Psoas muscle (tissue), 8 donors: ENCODE data around the gene PRPF38B. TPM values are rescaled to one million over a fixed set of nuclear protein-coding genes. Genes with fewer than 3 reads are reported as not detected.

ENCODE experiments used
- ATAC-seq, 4 donors: fragments of 200-7000 bp; cut with Tn5 transposase; one replicate each; pipeline ENCODE4 v1.9.1; 2020; ENCODE audit warnings: moderate library complexity in 3 of 4, mild to moderate bottlenecking in 2 of 4
- DNase-seq, 2 donors: peaks; one replicate each; pipeline ENCODE4 v3.0.0-alpha.2; 2020
- H3K27ac ChIP-seq: fragments of 200-600 bp; one replicate; pipeline ENCODE4 v1.8.0; 2022
- H3K27me3 ChIP-seq, 3 donors: fragments of 200-600 bp in 1 of 3; one replicate each; pipeline versions ENCODE4 v1.6.1 to v1.8.0; 2013 to 2022; ENCODE audit warnings: low read length in 2 of 3, mild to moderate bottlenecking in 2 of 3, moderate library complexity in 1 of 3; ENCODE audit not compliant: insufficient read depth in 3 of 3
- H3K36me3 ChIP-seq, 2 donors: fragments of 200-600 bp in 1 of 2; one replicate each; pipeline versions ENCODE4 v1.6.1 to v1.8.0; 2013 to 2022; ENCODE audit warnings: low read depth in 1 of 2, mild to moderate bottlenecking in 1 of 2, moderate library complexity in 1 of 2; ENCODE audit not compliant: insufficient read depth in 1 of 2
- H3K4me1 ChIP-seq: fragments of 200-600 bp; one replicate; pipeline ENCODE4 v1.8.0; 2022
- H3K4me3 ChIP-seq: fragments of 200-600 bp; one replicate; pipeline ENCODE4 v1.8.0; 2022; ENCODE audit warnings: mild to moderate bottlenecking
- H3K9me3 ChIP-seq: fragments of 200-600 bp; one replicate; pipeline ENCODE4 v1.8.0; 2022
- WGBS, 3 donors: extraction: QIAGEN DNeasy Blood & Tissue Kit; methylation state at CpG; one replicate each; pipeline versions ENCODE4 v1.1.6 to v1.1.7; 2013; 5-methylcytosine and 5-hydroxymethylcytosine counted together
- intact Hi-C, 2 donors: fragments of 100-400 bp; cut with DNase I; formaldehyde crosslinking; loops; one replicate each; pipeline versions ENCODE4 v1.11.0 to v1.14.2; 2022
- polyA plus RNA-seq, 3 donors: library from polyadenylated mRNA; stranded (reverse); fragments of 200-250 nt; gene quantifications; one replicate each; pipeline ENCODE4 v1.2.3, GENCODE V29; 2013
- total RNA-seq, 4 donors: library from RNA; stranded (reverse); fragmentation: NEBNext Ultra II Directional in 2 of 4; extraction: Animal tissue kit (Norgen Biotek cat#: 25700) in 2 of 4; gene quantifications; one replicate each; pipeline versions ENCODE4 v1.2.1 to v1.2.4, GENCODE V29; 2021 to 2023
- TF ChIP-seq, protein P1 (sequence below): fragments of 200-600 bp; IDR thresholded peaks from one replicate; pipeline ENCODE4 v1.8.0; 2022; ENCODE audit warnings: antibody characterized with exemption
- donor health status: healthy with polysubstance abuse.
- donor health status: DM: no; HTN: no; CAD: no; lungs with moderate emphysema.
- donor health status: Bipolar disorder and iron deficiency.
- donor health status: healthy.
- donor health status: DM: yes; HTN: yes; CAD: no.
- donor health status: DM: no; HTN: no; CAD: no.
- donor health status: DM: no; HTN: no; CAD: no.
- donor health status: DM: yes; HTN: yes; CAD: no.

Gene PRPF38B
- total and polyA plus RNA-seq, 7 donors, result 13.3 to 28.9 (median 18.8) TPM

DNA sequence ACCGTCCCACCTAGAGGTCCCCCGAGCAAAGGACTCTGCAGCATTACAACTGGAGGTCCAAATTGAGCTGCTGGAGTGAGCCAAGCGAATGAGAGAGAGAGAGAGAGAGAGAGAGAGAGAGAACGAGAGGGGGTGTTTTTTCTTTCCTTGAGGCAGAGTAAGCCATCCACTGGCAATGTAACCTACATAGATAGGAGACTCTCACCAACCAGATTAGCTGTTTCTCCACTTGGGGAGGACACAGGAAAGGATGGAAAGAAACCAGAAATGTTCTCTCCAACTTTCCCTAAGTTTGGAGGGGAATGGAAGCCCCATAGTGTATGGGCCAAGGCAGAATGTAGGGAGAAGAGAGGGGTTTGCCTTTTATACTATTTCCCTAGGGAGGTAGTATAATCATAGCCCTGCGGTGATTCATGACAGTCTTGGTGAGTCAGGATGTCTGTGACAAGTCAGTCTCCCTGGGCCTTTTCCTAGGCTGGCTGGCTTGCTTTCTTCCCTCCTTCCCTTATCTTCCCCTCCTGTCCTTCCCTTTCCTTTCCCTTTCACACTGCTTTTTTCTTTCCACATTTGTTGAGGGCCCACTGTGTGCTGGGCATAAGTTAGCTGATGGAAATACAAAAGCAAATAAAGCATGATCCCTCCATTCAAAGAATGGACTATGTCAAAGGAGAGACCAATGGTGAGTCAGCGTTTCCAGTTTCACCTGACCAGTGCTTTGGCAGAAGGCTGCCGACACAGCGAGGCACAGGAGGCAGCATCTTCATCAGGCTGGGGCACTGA, 27.7 kb downstream of the PRPF38B start:
- H3K4me3 ChIP-seq, result no peak overlapping the region
- H3K27ac ChIP-seq, result no peak overlapping the region

DNA sequence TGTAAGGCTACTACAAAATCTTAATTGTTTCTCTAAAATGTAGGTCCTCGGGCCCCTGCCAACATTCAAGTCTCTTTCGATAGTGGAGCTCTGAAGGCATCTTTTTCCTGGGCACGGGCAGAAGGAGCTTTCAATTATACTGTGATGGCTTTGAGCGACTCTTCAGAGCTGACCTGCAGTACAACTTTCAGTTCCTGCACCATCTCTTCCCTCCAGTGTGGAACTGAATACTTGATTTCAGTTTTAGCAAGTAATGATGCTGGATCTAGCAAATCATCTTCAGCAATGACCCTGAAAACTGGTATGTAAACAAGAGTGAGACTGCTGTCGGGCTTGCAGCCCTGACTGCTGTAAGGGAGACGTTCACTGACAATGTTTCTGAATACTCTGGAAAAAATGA, 30.2 kb downstream of the PRPF38B start:
- no peaks in the 10 kb centered on the region for H3K27me3 ChIP-seq
- no peak for ATAC-seq
- H3K9me3 ChIP-seq, result no peaks in the 10 kb centered on the region
- DNase-seq, result no peak
- no peaks in the 10 kb centered on the region for H3K4me1 ChIP-seq
- WGBS, 3 donors, result 76 to 81% (median 77%) methylated on average over 6 of the region's 6 CpGs
- H3K27ac ChIP-seq, result no peak overlapping the region
- H3K36me3 ChIP-seq, result no peaks in the 10 kb centered on the region
- TF ChIP-seq, protein P1, sequence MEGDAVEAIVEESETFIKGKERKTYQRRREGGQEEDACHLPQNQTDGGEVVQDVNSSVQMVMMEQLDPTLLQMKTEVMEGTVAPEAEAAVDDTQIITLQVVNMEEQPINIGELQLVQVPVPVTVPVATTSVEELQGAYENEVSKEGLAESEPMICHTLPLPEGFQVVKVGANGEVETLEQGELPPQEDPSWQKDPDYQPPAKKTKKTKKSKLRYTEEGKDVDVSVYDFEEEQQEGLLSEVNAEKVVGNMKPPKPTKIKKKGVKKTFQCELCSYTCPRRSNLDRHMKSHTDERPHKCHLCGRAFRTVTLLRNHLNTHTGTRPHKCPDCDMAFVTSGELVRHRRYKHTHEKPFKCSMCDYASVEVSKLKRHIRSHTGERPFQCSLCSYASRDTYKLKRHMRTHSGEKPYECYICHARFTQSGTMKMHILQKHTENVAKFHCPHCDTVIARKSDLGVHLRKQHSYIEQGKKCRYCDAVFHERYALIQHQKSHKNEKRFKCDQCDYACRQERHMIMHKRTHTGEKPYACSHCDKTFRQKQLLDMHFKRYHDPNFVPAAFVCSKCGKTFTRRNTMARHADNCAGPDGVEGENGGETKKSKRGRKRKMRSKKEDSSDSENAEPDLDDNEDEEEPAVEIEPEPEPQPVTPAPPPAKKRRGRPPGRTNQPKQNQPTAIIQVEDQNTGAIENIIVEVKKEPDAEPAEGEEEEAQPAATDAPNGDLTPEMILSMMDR, result no peak
- intact Hi-C loops, result no loop called here
- H3K4me3 ChIP-seq, result no peak overlapping the region

More for the DNA sequence above, 27.7 kb downstream of the PRPF38B start:
- Histone ChIP-seq H3K27me3 (no peaks in the 10 kb centered on the region), H3K4me1 (no peaks in the 10 kb centered on the region), H3K9me3 (no peaks in the 10 kb centered on the region), H3K36me3 (no peaks in the 10 kb centered on the region)
- 59 to 67% (median 66%) methylated on average over 8 of the region's 8 CpGs for whole genome bisulfite sequencing, 3 donors
- ATAC-seq (peak; percentile 67 to 77 (median 73)), DNase-seq (no peak)
- intact Hi-C loops, result no loop called here
- TF ChIP-seq, protein P1, result no peak

DNA sequence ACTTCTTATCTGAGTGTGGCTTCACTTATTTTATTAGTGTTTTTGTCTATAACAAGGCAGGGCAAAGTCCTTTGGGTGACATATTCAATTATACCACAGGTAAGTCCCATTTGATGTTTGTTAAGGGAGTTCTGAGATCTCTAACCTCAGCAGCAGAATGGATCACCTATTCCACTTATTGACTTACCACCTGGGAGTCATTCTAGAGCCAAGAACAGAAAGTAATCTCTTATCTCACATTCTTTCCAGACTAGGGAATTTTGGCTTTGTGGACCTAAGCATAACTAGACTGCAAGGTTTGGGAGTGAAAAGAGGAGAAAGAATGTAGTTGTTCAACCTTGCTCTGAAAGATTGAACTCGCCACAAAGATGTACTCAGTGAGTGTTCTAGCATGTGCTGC, 33.8 kb downstream of the PRPF38B start:
- ATAC-seq (no peak), DNase-seq (no peak)
- Histone ChIP-seq H3K36me3 (no peaks in the 10 kb centered on the region), H3K27ac (no peak overlapping the region), H3K9me3 (no peaks in the 10 kb centered on the region), H3K4me1 (no peaks in the 10 kb centered on the region), H3K27me3 (no peaks in the 10 kb centered on the region), H3K4me3 (no peak overlapping the region)
- TF ChIP-seq, protein P1, result no peak
- 74 to 87% (median 86%) methylated on average over 1 of the region's 1 CpG for WGBS, 3 donors
- intact Hi-C loops, result no loop called here

DNA sequence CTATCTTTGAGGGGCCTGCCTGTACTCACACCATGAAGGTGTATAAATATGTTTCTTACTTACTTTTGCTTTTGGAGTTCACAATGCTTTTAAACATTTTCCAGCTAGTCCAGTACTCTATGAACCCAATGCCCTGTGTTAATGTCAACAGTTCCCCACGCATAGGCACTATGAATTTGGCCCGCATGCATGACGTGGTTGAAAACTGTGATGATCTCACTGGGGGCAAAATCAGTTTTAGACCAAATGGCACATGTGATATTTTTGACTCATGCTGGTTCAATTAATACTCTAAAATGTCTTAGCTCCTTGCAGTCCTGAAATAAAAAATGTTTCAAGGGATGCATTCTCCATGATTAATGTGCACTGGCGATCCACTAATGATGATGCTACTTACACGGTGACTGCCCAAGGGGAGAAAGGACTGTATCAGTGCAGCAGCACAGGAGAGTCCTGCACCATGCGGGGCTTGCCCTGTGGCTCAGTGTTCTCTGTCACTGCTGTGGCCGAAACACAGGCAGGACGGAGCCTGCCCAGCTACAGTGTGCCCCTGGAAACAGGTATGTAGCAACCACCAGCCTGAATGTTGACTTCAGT, 36.3 kb downstream of the PRPF38B start:
- Histone ChIP-seq H3K27me3 (no peaks in the 10 kb centered on the region), H3K4me3 (no peak overlapping the region), H3K4me1 (no peaks in the 10 kb centered on the region), H3K27ac (no peak overlapping the region), H3K36me3 (no peaks in the 10 kb centered on the region), H3K9me3 (no peaks in the 10 kb centered on the region)
- no peak for DNase-seq
- TF ChIP-seq, protein P1, result no peak
- intact Hi-C loops, result no loop called here
- 84 to 88% (median 87%) methylated on average over 8 of the region's 8 CpGs for WGBS, 3 donors
- no peak for ATAC-seq
